ENCODE results near the gene NISCH.

NISCH gene

DNA sequence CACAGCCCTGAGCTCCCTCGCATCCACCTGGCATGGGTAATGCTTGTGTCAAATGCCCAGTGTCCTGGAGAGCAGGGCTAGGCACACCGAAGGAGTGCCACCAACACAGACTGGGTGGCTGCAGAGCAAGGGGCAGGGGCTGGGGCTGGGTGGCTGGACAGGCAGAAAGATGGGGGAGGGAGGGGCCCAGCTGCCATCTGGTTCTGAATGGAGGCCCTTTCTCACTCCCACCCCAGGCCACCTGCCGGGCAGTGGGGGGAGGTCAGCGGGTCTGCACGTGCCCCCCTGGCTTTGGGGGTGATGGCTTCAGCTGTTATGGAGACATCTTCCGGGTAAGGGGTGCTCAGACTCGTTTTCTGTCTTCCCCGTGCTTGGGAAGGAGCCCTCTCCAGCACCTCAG, 56.7 kb downstream of the NISCH start:
- H3K27ac ChIP-seq, result no peak overlapping the region
- TF ChIP-seq, protein P1, sequence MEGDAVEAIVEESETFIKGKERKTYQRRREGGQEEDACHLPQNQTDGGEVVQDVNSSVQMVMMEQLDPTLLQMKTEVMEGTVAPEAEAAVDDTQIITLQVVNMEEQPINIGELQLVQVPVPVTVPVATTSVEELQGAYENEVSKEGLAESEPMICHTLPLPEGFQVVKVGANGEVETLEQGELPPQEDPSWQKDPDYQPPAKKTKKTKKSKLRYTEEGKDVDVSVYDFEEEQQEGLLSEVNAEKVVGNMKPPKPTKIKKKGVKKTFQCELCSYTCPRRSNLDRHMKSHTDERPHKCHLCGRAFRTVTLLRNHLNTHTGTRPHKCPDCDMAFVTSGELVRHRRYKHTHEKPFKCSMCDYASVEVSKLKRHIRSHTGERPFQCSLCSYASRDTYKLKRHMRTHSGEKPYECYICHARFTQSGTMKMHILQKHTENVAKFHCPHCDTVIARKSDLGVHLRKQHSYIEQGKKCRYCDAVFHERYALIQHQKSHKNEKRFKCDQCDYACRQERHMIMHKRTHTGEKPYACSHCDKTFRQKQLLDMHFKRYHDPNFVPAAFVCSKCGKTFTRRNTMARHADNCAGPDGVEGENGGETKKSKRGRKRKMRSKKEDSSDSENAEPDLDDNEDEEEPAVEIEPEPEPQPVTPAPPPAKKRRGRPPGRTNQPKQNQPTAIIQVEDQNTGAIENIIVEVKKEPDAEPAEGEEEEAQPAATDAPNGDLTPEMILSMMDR (IDR thresholded peaks at IDR 0.05), result no peak
- no peak for TF ChIP-seq ZFX (IDR thresholded peaks at IDR 0.05; ENCODE audit: borderline replicate concordance)

DNA sequence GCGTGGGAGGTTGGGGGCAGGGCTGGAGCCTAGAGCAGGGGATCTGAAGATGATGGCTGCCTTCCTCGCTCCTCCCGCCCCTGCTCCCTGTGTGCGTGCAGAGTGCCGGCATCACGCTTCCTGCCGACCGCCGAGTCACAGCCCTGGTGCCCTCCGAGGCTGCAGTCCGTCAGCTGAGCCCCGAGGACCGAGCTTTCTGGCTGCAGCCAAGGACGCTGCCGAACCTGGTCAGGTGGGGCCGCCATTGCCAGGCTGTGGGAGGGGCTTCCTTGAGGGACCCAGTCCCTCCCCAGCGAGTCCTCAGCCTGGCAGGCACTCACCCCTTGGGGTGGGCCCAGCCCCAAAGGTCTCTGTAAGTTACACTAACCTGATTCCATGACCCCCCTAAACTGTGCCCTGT, 57.3 kb downstream of the NISCH start:
- TF ChIP-seq ZFX (IDR thresholded peaks at IDR 0.05; ENCODE audit: borderline replicate concordance), result no peak
- TF ChIP-seq, protein P1 (IDR thresholded peaks at IDR 0.05), result no peak

DNA sequence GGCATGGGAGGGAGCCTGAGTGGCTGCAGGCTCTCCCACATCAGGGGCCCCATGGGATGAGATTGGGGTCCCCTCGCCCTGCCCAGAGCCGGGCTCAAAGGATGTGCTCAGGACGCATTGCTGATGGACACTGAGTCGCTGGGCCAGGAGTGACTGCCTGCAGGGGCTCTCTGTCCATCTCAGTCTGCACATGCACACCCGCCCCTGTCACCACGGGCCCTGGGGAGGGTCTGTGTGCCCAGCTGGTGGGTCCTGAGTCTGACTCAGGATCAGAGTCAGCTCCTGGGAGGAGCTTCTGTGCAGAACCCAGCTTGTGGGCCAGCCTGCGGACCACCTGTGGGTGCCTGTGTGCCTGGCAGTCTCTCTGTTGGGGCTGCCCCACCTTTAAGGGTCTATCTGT, 57.9 kb downstream of the NISCH start:
- H3K27ac ChIP-seq, result no peak overlapping the region
- TF ChIP-seq ZFX (IDR thresholded peaks at IDR 0.05; ENCODE audit: borderline replicate concordance), result no peak
- TF ChIP-seq, protein P1 (IDR thresholded peaks at IDR 0.05), result no peak

More for the DNA sequence above, 57.3 kb downstream of the NISCH start:
- H3K27ac ChIP-seq, result no peak overlapping the region

DNA sequence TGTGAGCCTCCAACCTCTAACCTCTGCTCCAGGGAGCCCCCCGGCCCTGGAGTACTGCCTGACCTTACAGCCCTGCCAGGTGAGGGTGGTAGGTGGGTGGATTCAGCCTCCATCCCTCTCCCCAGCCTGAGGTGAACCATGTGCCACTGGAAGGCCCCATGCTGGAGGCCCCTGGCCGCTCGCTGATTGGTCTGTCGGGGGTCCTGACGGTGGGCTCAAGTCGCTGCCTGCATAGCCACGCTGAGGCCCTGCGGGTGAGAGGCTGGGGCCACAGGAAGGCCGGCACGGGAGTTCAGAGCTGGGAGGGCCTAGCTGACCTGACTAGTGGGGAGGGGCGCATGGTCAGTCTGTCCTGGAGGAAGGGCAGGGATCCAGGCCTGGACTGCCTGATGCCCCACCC, 59.2 kb downstream of the NISCH start:
- no peak overlapping the region for H3K27ac ChIP-seq
- no peak for TF ChIP-seq ZFX (IDR thresholded peaks at IDR 0.05; ENCODE audit: borderline replicate concordance)
- TF ChIP-seq, protein P1 (IDR thresholded peaks at IDR 0.05), result no peak

DNA sequence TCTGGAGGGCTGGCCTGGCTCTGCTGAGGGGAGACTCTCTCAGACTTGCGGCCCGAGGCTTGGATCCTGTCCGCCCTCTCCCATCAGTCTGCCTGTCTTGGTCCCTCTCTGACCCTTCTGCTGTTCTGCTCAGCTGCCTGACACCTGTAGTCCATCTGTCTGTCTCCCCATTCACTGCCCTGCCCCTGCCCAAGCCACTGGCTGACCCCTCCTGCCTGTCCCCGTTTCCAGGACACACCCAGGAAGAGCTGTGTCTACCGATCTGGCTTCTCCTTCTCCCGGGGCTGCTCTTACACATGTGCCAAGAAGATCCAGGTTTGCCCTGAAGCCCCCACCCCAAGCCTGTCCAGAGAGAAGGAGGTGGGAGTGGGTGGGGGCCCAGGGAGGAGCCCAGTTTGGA, 59.8 kb downstream of the NISCH start:
- no peak overlapping the region for H3K27ac ChIP-seq
- TF ChIP-seq, protein P1 (IDR thresholded peaks at IDR 0.05), result no peak
- no peak for TF ChIP-seq ZFX (IDR thresholded peaks at IDR 0.05; ENCODE audit: borderline replicate concordance)

DNA sequence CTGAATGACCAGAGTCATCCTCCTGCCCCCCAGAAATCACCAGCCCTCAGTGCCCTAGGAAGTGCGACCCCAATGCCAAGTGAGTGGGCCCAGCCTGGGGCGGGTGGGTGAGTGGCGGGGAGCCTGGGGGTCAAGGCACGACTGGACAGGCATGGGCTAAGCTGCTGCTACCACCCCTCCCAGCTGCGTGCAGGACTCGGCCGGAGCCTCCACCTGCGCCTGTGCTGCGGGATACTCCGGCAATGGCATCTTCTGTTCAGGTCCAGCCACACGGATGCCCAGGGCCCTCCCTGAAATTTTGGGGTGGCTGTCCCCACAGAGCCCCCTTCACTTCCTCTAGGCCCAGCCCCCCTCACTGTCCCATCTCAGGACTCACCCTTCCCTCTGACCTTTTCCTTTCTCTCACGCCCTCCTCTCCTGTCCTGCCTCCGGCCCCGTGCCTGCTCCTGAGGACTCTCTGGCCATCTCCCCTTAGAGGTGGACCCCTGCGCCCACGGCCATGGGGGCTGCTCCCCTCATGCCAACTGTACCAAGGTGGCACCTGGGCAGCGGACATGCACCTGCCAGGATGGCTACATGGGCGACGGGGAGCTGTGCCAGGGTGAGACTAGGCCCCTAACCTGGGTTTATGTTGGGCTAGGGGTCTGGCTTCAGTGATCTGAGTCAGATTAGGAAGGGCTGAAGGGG, 61.2 kb downstream of the NISCH start:
- TF ChIP-seq, protein P1 (IDR thresholded peaks at IDR 0.05), result no peak
- TF ChIP-seq ZFX (IDR thresholded peaks at IDR 0.05; ENCODE audit: borderline replicate concordance), result no peak
- no peak overlapping the region for H3K27ac ChIP-seq

DNA sequence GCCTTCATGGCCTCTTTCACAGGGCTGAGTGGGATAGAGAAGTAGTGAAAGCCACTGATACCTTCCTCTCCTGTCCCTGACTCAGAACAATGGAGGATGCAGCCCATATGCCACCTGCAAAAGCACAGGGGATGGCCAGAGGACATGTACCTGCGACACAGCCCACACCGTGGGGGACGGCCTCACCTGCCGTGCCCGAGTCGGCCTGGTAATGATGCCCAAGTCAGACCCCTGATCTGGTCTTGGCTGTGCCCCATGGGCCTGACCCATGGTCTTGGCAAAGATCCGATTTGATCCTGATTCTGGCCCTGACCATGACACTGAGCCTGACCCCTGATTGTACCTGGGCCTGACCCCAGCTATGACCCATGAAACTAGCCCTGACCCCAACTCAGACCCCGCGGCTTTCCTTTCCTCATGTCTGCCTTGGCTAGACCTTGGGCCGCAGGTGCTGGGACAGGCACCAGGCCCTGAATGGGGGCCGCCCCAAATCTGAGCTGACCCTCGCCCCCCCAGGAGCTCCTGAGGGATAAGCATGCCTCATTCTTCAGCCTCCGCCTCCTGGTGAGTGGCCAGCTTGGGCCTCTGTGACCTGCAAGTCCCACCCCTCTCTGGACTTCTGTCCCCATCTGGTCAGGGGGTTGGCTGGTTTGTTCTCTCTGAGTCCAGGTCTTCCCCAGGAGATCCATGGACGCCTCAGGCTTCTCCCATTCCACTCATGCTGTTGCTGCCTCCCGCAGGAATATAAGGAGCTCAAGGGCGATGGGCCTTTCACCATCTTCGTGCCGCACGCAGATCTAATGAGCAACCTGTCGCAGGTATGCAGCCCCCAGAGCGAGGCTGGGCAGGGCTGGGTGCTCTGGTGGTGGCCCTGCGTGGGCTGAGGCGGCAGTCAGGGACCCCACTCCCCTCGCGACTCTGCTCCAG, 62.7 kb downstream of the NISCH start:
- no peak for TF ChIP-seq ZFX (IDR thresholded peaks at IDR 0.05; ENCODE audit: borderline replicate concordance)
- TF ChIP-seq, protein P1 (IDR thresholded peaks at IDR 0.05), result no peak
- peak overlapping the region; percentile 50 for H3K27ac ChIP-seq

Data from 22Rv1 (cell line).